PC-9 (cell line): ENCODE results near the gene TMEM53.

Experiments used
- CTCF ChIP-seq: fragments of 200-600 bp; sonication (generic); conservative IDR thresholded peaks from 2 replicates; pipeline ENCODE4 v1.6.1; 2017; ENCODE audit warnings: mixed run types, antibody characterized with exemption, mild to moderate bottlenecking, moderate library complexity
- EZH2 ChIP-seq: fragments of 200-600 bp; sonication (generic); IDR thresholded peaks from 2 replicates; pipeline ENCODE4 v1.8.0; 2017; ENCODE audit warnings: antibody characterized with exemption, low read depth

GRCh38 chr1:44670751-44671640 is 3.3 kb downstream of the TMEM53 start:
- TF ChIP-seq CTCF (no peak), EZH2 (no peak)
